Astrocyte of the spinal cord (primary cell): ENCODE results near the gene BBX.

ENCODE experiments used
- DNase-seq: peaks from one replicate; pipeline ENCODE4 v3.0.0; 2011; ENCODE audit warnings: low read depth, low spot score
- H3K4me3 ChIP-seq: 2 replicates; pipeline ENCODE4 v1.5.1; 2011; ENCODE audit warnings: low read depth, mild to moderate bottlenecking, low read length, moderate library complexity
- in situ Hi-C: cut with HindIII; loops from 2 replicates; pipeline ENCODE4 v1.10.0; 2017; ENCODE audit warnings: low sequenced_read_pairs
- TF ChIP-seq, protein P1 (sequence below): IDR thresholded peaks from 2 replicates; pipeline ENCODE4 v1.5.1; 2012; ENCODE audit warnings: low read depth, mild to moderate bottlenecking, low read length, inconsistent platforms

The BBX gene

DNA sequence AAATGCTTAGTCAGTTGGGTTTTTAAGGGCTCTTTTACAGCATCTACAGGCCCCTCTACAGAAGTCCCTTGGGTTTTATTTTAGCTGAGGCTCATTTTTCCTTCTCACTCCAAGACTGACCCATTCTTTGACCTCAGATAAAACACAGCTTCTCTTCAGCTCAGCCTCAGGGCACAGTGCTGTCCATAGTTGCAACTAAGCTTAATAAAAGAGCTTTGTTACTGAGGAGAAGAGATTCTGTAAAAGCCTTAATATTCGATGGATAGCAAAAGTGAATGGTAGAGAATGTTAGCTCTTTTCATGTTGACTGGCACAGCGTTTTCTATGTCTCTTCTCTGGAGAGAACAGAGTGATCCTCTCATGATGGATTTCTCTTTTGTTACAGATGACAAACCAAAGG is 277.9 kb downstream of the BBX start:
- no peak for DNase-seq
- TF ChIP-seq, protein P1, sequence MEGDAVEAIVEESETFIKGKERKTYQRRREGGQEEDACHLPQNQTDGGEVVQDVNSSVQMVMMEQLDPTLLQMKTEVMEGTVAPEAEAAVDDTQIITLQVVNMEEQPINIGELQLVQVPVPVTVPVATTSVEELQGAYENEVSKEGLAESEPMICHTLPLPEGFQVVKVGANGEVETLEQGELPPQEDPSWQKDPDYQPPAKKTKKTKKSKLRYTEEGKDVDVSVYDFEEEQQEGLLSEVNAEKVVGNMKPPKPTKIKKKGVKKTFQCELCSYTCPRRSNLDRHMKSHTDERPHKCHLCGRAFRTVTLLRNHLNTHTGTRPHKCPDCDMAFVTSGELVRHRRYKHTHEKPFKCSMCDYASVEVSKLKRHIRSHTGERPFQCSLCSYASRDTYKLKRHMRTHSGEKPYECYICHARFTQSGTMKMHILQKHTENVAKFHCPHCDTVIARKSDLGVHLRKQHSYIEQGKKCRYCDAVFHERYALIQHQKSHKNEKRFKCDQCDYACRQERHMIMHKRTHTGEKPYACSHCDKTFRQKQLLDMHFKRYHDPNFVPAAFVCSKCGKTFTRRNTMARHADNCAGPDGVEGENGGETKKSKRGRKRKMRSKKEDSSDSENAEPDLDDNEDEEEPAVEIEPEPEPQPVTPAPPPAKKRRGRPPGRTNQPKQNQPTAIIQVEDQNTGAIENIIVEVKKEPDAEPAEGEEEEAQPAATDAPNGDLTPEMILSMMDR: no peak
- in situ Hi-C loops: no loop called here
- H3K4me3 ChIP-seq: no peak overlapping the region

DNA sequence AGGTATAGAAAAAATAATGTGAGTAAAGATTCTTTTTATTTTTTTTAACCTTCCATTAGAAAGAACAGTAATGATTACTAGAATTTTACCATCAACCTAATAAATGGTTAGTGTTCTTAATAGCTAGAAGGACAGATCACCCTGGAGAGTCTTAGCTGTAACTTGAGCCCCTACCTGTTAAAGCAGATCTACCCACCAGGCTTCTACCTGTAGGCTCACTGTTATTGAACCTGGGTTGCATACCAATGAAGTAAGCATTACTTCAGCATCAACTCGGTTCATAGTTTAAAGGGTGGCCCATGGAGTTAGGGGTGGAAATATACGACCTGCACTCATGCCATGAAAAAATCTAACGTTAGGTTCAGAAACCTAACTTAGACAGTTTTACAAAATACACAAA is 280.4 kb downstream of the BBX start:
- in situ Hi-C loops: no loop called here
- DNase-seq: no peak
- no peak overlapping the region for H3K4me3 ChIP-seq
- TF ChIP-seq, protein P1: no peak

DNA sequence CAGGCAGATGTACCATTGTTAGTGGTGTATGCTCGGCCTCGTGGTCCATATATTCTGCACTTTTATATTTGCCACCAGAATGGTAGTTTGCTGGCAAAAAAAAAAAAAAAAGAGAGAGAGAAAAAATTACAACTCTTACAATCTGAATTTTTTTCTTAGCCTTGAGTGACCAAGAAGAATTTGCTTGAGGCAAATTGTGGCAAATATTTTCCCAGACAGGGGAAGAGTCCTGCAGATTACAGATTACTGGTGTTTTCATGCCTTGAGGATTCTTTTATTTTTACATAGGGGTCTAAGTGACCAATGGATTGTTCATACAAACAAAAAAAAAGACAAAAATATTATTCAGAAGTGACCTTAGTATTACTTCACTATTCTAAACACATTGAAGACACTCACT is 283.3 kb downstream of the BBX start:
- TF ChIP-seq, protein P1: no peak
- H3K4me3 ChIP-seq: no peak overlapping the region
- in situ Hi-C loops: no loop called here
- no peak for DNase-seq

DNA sequence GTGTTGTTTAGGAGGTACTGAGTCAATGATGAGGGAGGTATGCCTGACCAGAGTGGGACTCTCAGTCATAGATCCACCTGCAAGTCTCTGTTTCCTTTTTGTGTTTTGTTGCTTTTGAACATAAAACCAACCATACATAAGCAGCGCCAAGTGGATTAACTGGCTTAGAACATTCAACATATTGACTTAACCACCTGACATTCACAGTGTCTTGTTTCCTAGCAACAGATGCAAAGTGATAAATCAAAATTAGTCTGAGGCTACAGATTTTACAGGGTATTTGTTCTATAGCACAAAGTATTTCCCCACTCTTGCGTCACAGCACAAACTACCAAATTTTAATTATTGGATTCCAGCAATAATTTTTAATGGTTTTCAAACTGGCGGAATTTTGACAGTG is 283.8 kb downstream of the BBX start:
- in situ Hi-C loops: no loop called here
- TF ChIP-seq, protein P1: no peak
- no peak overlapping the region for H3K4me3 ChIP-seq
- DNase-seq: no peak

DNA sequence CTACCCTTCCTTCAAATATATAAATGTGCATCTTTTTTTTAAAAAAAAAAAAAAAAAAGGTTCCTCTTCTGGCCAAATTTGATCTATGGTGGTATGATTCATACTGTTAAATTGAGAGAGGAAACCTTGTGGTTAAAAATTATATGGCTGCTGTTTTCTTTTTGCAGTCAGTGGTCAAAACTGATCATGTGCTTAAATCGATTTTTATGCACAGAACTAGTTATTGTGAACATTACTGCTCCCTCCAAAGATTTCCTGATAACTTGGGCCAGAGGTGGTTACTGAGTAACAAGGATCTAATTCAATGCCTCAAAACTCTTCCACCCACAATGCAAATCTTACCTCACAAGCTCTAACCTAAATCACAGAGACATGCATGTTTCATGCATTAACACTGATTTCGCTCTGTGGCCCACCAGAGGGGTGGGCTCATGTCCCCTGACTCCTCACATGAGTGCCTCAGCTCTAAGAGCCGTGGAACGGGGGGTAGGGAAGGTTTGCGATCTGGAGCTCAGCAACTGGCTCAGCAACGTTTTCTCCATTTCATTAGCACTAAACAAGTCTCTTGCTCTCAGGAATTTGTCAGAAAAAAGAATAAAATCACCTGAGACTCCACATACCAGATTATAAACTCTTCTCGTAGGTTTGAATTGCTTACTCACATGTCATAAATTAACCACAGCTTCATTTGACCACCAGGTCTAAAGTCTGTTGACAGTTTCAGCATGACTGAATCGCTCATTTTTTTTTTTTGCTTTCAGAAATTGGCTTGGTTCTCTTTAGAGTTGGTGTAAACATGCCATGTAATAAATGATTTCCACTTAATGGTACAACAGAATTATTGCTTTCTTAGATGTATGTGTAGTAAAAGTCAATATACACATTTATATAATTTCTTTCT is 287.7 kb downstream of the BBX start:
- in situ Hi-C loops: no loop called here
- no peak overlapping the region for H3K4me3 ChIP-seq
- peak; percentile 22 for DNase-seq
- TF ChIP-seq, protein P1: no peak

DNA sequence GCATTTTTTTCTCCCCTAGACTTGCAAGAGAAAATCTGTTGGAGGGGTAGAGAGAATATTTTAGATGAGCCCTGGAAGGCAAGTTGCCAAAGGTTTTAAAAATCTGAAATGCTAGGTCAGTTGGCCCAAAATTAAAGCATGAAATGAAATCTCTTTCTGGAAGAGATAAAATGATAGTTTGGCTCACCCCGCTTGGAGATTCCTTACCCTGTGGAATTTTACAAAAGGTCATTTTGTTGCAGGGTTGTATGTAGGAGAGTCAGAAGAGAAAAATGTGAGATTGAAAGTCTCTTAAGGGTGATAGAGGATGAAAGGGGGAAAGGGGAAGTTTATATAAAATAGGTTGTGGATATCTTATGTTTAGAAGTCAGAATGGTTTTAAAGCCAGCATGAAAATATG is 290.3 kb downstream of the BBX start:
- TF ChIP-seq, protein P1: no peak
- in situ Hi-C loops: no loop called here
- DNase-seq: no peak
- no peak overlapping the region for H3K4me3 ChIP-seq
